Keratinocyte (primary cell): Measurements from ENCODE around the gene HMG20A. TPM values are rescaled to one million over a fixed set of nuclear protein-coding genes. Genes with fewer than 3 reads are reported as not detected.
A peak's percentile ranks its signal among the peaks of the same experiment; 100 is the strongest.

Experiments
- DNase-seq: peaks from one replicate; pipeline ENCODE4 v3.0.0-alpha.2; 2011; ENCODE audit warnings: low read depth, missing footprints, low spot score
- FAIRE-seq: peaks from 2 replicates; lab custom pipeline; 2011; peaks lifted over from hg19 to GRCh38; lab: Jason Lieb, UNC
- H2AFZ ChIP-seq: 2 replicates; pipeline ENCODE4 v1.6.0; 2012; ENCODE audit warnings: low read length, control low read depth, inconsistent platforms; ENCODE audit not compliant: control insufficient read depth
- H3K27ac ChIP-seq: 2 replicates; pipeline ENCODE4 v1.5.1; 2011; ENCODE audit warnings: low read length; ENCODE audit not compliant: control insufficient read depth, insufficient read depth
- H3K27me3 ChIP-seq: 3 replicates; pipeline ENCODE4 v1.6.0; 2011; ENCODE audit warnings: low read length; ENCODE audit not compliant: control insufficient read depth, insufficient read depth; ENCODE audit errors: extremely low read depth
- H3K36me3 ChIP-seq, 2 experiments: 2 replicates in 1 of 2; 3 replicates in 1 of 2; pipeline ENCODE4 v1.5.1; 2011; ENCODE audit warnings: low read length in 2 of 2, mild to moderate bottlenecking in 1 of 2; ENCODE audit not compliant: control insufficient read depth in 2 of 2, insufficient read depth in 2 of 2; ENCODE audit errors: extremely low read depth in 1 of 2
- H3K4me1 ChIP-seq: 3 replicates; pipeline ENCODE4 v1.5.1; 2011; ENCODE audit warnings: low read length; ENCODE audit not compliant: control insufficient read depth, insufficient read depth; ENCODE audit errors: extremely low read depth
- H3K4me2 ChIP-seq: 3 replicates; pipeline ENCODE4 v1.6.0; 2011; ENCODE audit warnings: low read depth, low read length; ENCODE audit not compliant: control insufficient read depth, insufficient read depth; ENCODE audit errors: extremely low read depth
- H3K4me3 ChIP-seq, 3 experiments: fragments of 200-600 bp in 1 of 3; sonication (generic) in 1 of 3; 2 replicates in 2 of 3; 3 replicates in 1 of 3; pipeline ENCODE4 v1.5.1; 2011 to 2016; ENCODE audit warnings: low read length in 3 of 3, mild to moderate bottlenecking in 3 of 3, control low read depth in 2 of 3, inconsistent platforms in 1 of 3, low read depth in 1 of 3, mixed read lengths in 1 of 3, mixed run types in 1 of 3, moderate library complexity in 1 of 3; ENCODE audit not compliant: control insufficient read depth in 2 of 3, insufficient read depth in 2 of 3; ENCODE audit errors: extremely low read depth in 1 of 3
- H3K79me2 ChIP-seq: 2 replicates; pipeline ENCODE4 v1.6.0; 2012; ENCODE audit warnings: low read length; ENCODE audit not compliant: control insufficient read depth, insufficient read depth
- H3K9ac ChIP-seq: 3 replicates; pipeline ENCODE4 v1.6.0; 2011; ENCODE audit warnings: low read length; ENCODE audit not compliant: control insufficient read depth, insufficient read depth; ENCODE audit errors: extremely low read depth
- H3K9me1 ChIP-seq: 3 replicates; pipeline ENCODE4 v1.6.0; 2011; ENCODE audit warnings: low read length; ENCODE audit not compliant: control insufficient read depth, insufficient read depth; ENCODE audit errors: extremely low read depth
- H3K9me3 ChIP-seq: 2 replicates; pipeline ENCODE4 v1.5.1; 2012; ENCODE audit warnings: low read depth, low read length; ENCODE audit not compliant: control insufficient read depth
- H4K20me1 ChIP-seq: 3 replicates; pipeline ENCODE4 v1.6.0; 2011; ENCODE audit warnings: low read length; ENCODE audit not compliant: control insufficient read depth, insufficient read depth; ENCODE audit errors: extremely low read depth
- EZH2 ChIP-seq: IDR thresholded peaks from one replicate; pipeline ENCODE4 v1.6.1; 2012; ENCODE audit warnings: inconsistent platforms, mild to moderate bottlenecking, low read length, moderate library complexity
- dilution Hi-C: fragments of 300-500 bp; cut with MboI; formaldehyde crosslinking; loops from one replicate; pipeline ENCODE4 v1.7.0; 2020; ENCODE audit warnings: low sequenced_read_pairs; ENCODE audit not compliant: extremely low pct_ligation_motif_present
- polyA plus RNA-seq, 5 experiments: library from polyadenylated mRNA; depleted of rRNA in 3 of 5; stranded (reverse) in 3 of 5; stranded (forward) in 1 of 5; unstranded in 1 of 5; fragments of >200 nt; gene quantifications; 1 replicate in 1 of 5; 2 replicates in 3 of 5; 3 replicates in 1 of 5; pipeline versions ENCODE4 v1.2.1 to v1.2.3, GENCODE V29; 2011 to 2012; ENCODE audit warnings: missing spikeins in 2 of 5, low read depth in 1 of 5, low replicate concordance in 1 of 5
- TF ChIP-seq, protein P1 (sequence below), 3 experiments: IDR thresholded peaks in 1 of 3; conservative IDR thresholded peaks in 1 of 3; optimal IDR thresholded peaks in 1 of 3; 2 replicates in 2 of 3; 3 replicates in 1 of 3; pipeline versions ENCODE3 to v1.5.1; 2011; ENCODE audit warnings: low read length in 3 of 3, mild to moderate bottlenecking in 3 of 3, moderate library complexity in 2 of 3, control low read depth in 1 of 3, inconsistent platforms in 1 of 3; ENCODE audit not compliant: insufficient read depth in 2 of 3; ENCODE audit errors: extremely low read depth in 1 of 3

HMG20A gene
- polyA plus RNA-seq, 1 donor (not counting 4 experiments of a cell fraction or from before 2014, with no cell fraction given), result 44.6 TPM

DNA sequence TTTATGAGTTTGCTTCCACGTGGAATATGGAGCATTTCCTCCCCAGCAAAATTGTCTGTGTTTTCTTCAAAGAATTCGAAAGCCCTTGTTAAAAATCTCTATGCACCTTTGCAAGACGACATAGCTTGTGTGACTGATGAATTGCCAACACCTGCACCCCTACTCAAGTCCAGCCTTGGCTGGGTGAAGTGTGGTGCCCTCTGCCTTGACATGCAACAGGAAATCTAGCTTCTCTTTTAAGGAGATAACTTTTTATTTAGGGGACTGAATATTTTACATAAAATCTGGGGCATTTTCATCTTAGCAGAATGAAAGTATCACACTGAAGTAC, 647 bp downstream of the HMG20A start:
- no peaks in the 10 kb centered on the region for H4K20me1 ChIP-seq
- no peak for DNase-seq
- dilution Hi-C loops, result no loop called here
- no peak for FAIRE-seq
- peaks cover 57% of the 10 kb centered on the region for H3K79me2 ChIP-seq
- peak overlapping the region; percentile 82 for H3K4me2 ChIP-seq
- TF ChIP-seq, protein P1, sequence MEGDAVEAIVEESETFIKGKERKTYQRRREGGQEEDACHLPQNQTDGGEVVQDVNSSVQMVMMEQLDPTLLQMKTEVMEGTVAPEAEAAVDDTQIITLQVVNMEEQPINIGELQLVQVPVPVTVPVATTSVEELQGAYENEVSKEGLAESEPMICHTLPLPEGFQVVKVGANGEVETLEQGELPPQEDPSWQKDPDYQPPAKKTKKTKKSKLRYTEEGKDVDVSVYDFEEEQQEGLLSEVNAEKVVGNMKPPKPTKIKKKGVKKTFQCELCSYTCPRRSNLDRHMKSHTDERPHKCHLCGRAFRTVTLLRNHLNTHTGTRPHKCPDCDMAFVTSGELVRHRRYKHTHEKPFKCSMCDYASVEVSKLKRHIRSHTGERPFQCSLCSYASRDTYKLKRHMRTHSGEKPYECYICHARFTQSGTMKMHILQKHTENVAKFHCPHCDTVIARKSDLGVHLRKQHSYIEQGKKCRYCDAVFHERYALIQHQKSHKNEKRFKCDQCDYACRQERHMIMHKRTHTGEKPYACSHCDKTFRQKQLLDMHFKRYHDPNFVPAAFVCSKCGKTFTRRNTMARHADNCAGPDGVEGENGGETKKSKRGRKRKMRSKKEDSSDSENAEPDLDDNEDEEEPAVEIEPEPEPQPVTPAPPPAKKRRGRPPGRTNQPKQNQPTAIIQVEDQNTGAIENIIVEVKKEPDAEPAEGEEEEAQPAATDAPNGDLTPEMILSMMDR (optimal IDR thresholded peaks at IDR 0.05 in 1 of 3, IDR thresholded peaks at IDR 0.05 in 1 of 3, conservative IDR thresholded peaks at IDR 0.05 in 1 of 3; ENCODE audit: extremely low read depth in 1 of 3, insufficient read depth in 2 of 3, low read length in 3 of 3), result no peak
- TF ChIP-seq EZH2, result no peak
- peak overlapping the region; percentile 87 for H3K27ac ChIP-seq
- H3K27me3 ChIP-seq, result no peaks in the 10 kb centered on the region
- H3K9me1 ChIP-seq, result no peaks in the 10 kb centered on the region
- H3K4me1 ChIP-seq, result peaks cover 29% of the 10 kb centered on the region
- peak overlapping the region; percentile 65 for H2AFZ ChIP-seq
- peak overlapping the region; percentile 93 for H3K9ac ChIP-seq
- peak overlapping the region; percentile 70 to 82 (median 78) for H3K4me3 ChIP-seq
- no peaks in the 10 kb centered on the region for H3K36me3 ChIP-seq
- no peaks in the 10 kb centered on the region for H3K9me3 ChIP-seq

DNA sequence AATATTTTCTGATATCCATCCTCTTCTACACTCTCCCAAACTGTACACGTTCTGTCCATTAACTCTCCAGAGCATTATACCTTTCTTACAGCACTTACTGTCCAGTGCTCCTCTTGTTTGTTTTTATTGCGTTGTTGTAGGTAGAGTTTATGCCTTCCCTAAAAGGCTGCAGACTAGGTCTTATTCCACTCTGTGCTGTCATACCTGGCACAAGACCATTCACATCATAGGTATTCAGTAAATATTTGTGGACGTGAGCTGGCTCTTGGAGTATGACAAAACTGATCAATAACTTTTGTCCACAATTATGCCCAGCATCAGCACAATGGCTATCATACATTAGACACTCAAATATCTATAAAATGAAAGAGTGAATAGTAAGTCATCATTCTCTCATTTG, 4.4 kb downstream of the HMG20A start:
- Histone ChIP-seq H3K4me3 (no peak overlapping the region), H3K27me3 (no peaks in the 10 kb centered on the region), H4K20me1 (no peaks in the 10 kb centered on the region), H3K79me2 (peaks cover 70% of the 10 kb centered on the region), H3K9me1 (no peaks in the 10 kb centered on the region), H3K4me2 (no peak overlapping the region), H3K27ac (no peak overlapping the region), H2AFZ (no peak overlapping the region), H3K9ac (no peak overlapping the region), H3K36me3 (no peaks in the 10 kb centered on the region), H3K4me1 (peaks cover 5% of the 10 kb centered on the region), H3K9me3 (no peaks in the 10 kb centered on the region)
- dilution Hi-C loops, result no loop called here
- DNase-seq (no peak), FAIRE-seq (no peak)
- TF ChIP-seq, protein P1 (optimal IDR thresholded peaks at IDR 0.05 in 1 of 3, IDR thresholded peaks at IDR 0.05 in 1 of 3, conservative IDR thresholded peaks at IDR 0.05 in 1 of 3; ENCODE audit: extremely low read depth in 1 of 3, insufficient read depth in 2 of 3, low read length in 3 of 3), result no peak
- TF ChIP-seq EZH2, result no peak
